PC-3 (cell line): ENCODE results near the gene CNN3. TPM values are rescaled to one million over a fixed set of nuclear protein-coding genes. Genes with fewer than 3 reads are reported as not detected.

ENCODE experiments used
- ATAC-seq: fragments of 200-7000 bp; cut with Tn5 transposase; 2 replicates; pipeline ENCODE4 v1.9.1; 2020; ENCODE audit warnings: mild to moderate bottlenecking, moderate library complexity
- BruUV-seq: library from RNA; stranded (reverse); fragments of 400-500 nt; replicated peaks from 2 replicates; lab custom pipeline; 2021; lab: Mats Ljungman, UMichigan
- CTCF ChIA-PET: fragments of 300-600 bp; sonication (Branson Sonifier 250); formaldehyde crosslinking; loops from one replicate; lab custom pipeline; 2022; ENCODE audit warnings: antibody characterized with exemption; lab: Charles Lee
- POLR2A ChIA-PET: fragments of 300-600 bp; sonication (Branson Sonifier 250); formaldehyde crosslinking; loops from one replicate; lab custom pipeline; 2022; ENCODE audit warnings: antibody characterized with exemption; ENCODE audit not compliant: unreplicated experiment; lab: Charles Lee
- DNase-seq: peaks from one replicate; pipeline ENCODE4 v3.0.0-alpha.2; 2015
- H2AFZ ChIP-seq: fragments of 300-600 bp; sonication (generic); 2 replicates; pipeline ENCODE4 v1.6.0; 2016; ENCODE audit warnings: antibody characterized with exemption, low read length
- H3F3A ChIP-seq: fragments of 300-600 bp; sonication (generic); one replicate; pipeline ENCODE4 v1.6.0; 2017; ENCODE audit warnings: antibody characterized with exemption, low read length, control low read depth, mild to moderate bottlenecking; ENCODE audit not compliant: unreplicated experiment
- H3K27ac ChIP-seq: fragments of 300-600 bp; sonication (generic); 2 replicates; pipeline ENCODE4 v1.5.1; 2016; ENCODE audit warnings: mild to moderate bottlenecking, low read length
- H3K27me3 ChIP-seq: fragments of 300-600 bp; sonication (generic); 2 replicates; pipeline ENCODE4 v1.6.1; 2016; ENCODE audit warnings: low read length, mixed read lengths
- H3K36me3 ChIP-seq: fragments of 300-600 bp; sonication (generic); 2 replicates; pipeline ENCODE4 v1.6.1; 2016; ENCODE audit warnings: low read depth, mixed run types, low read length, mixed read lengths
- H3K4me1 ChIP-seq: fragments of 300-600 bp; sonication (generic); 2 replicates; pipeline ENCODE4 v1.5.1; 2016; ENCODE audit warnings: low read length; ENCODE audit not compliant: insufficient read depth
- H3K4me2 ChIP-seq: fragments of 300-600 bp; sonication (generic); 2 replicates; pipeline ENCODE4 v1.6.0; 2016; ENCODE audit warnings: low read length
- H3K4me3 ChIP-seq: fragments of 300-600 bp; sonication (generic); 2 replicates; pipeline ENCODE4 v1.5.1; 2016; ENCODE audit warnings: mild to moderate bottlenecking, low read length, mixed read lengths
- H3K79me2 ChIP-seq: fragments of 300-600 bp; sonication (generic); 2 replicates; pipeline ENCODE4 v1.6.1; 2017; ENCODE audit warnings: low read length, mixed read lengths
- H3K9ac ChIP-seq: fragments of 300-600 bp; sonication (generic); 2 replicates; pipeline ENCODE4 v1.6.0; 2016; ENCODE audit warnings: mild to moderate bottlenecking, low read length
- H3K9me2 ChIP-seq: fragments of 300-600 bp; sonication (generic); replicated peaks from 2 replicates; pipeline ENCODE4 v1.6.1; 2016; ENCODE audit warnings: mixed run types, low read length, mixed read lengths
- H3K9me3 ChIP-seq: fragments of 300-600 bp; sonication (generic); 2 replicates; pipeline ENCODE4 v1.6.1; 2016; ENCODE audit warnings: low read length, mixed read lengths
- H4K20me1 ChIP-seq: fragments of 300-600 bp; sonication (generic); 2 replicates; pipeline ENCODE4 v1.6.1; 2016; ENCODE audit warnings: low read length, mixed read lengths
- CTCF ChIP-seq: fragments of 300-600 bp; sonication (generic); conservative IDR thresholded peaks from 2 replicates; pipeline ENCODE4 v1.5.1; 2017; ENCODE audit warnings: antibody characterized with exemption, low read depth, mild to moderate bottlenecking, low read length
- EZH2 ChIP-seq: fragments of 300-600 bp; sonication (generic); IDR thresholded peaks from one replicate; pipeline ENCODE4 v1.6.1; 2017; ENCODE audit warnings: antibody characterized with exemption, mild to moderate bottlenecking, low read length; ENCODE audit not compliant: unreplicated experiment
- EZH2phosphoT487 ChIP-seq: fragments of 300-600 bp; sonication (generic); IDR thresholded peaks from 2 replicates; pipeline ENCODE4 v1.6.1; 2018; ENCODE audit warnings: mild to moderate bottlenecking, antibody characterized with exemption, low read length, borderline replicate concordance
- intact Hi-C: fragments of 100-400 bp; cut with micrococcal nuclease; formaldehyde crosslinking; loops from 2 replicates; pipeline ENCODE4 v1.9.0; 2023
- total RNA-seq: library from RNA; depleted of rRNA; stranded (reverse); fragments of >200 nt; gene quantifications from 2 replicates; pipeline ENCODE4 v1.2.3, GENCODE V29; 2014

The CNN3 gene
- total RNA-seq, 1 experiment from 2014 or later: 323 TPM

GRCh38 chr1:94912263-94913184 lies 14.4 kb downstream of the CNN3 start:
- intact Hi-C loops: no loop called here
- ChIA-PET CTCF (no interaction called here), POLR2A (no interaction called here)
- Histone ChIP-seq H3K9me2 (no peaks in the 10 kb centered on the region), H2AFZ (no peak overlapping the region), H3K9ac (no peak overlapping the region), H3K4me2 (no peak overlapping the region), H3K4me1 (no peaks in the 10 kb centered on the region), H3K9me3 (no peaks in the 10 kb centered on the region), H3K79me2 (peaks cover 99% of the 10 kb centered on the region), H3K27me3 (no peaks in the 10 kb centered on the region), H3F3A (no peaks in the 10 kb centered on the region), H3K4me3 (no peak overlapping the region), H4K20me1 (peaks cover 67% of the 10 kb centered on the region), H3K27ac (no peak overlapping the region), H3K36me3 (peaks cover 45% of the 10 kb centered on the region)
- no peak for TF ChIP-seq EZH2phosphoT487
- TF ChIP-seq CTCF: no peak
- BruUV-seq: no TSS peak
- ATAC-seq (no peak), DNase-seq (no peak)

- Histone ChIP-seq H3K9me2 (no peaks in the 10 kb centered on the region), H3F3A (no peaks in the 10 kb centered on the region), H3K4me2 (no peak overlapping the region), H3K9me3 (no peaks in the 10 kb centered on the region), H3K4me1 (peaks cover 7% of the 10 kb centered on the region), H3K79me2 (peaks cover 99% of the 10 kb centered on the region), H3K27ac (no peak overlapping the region), H3K4me3 (no peak overlapping the region), H3K9ac (no peak overlapping the region), H3K36me3 (peaks cover 49% of the 10 kb centered on the region), H2AFZ (no peak overlapping the region), H3K27me3 (no peaks in the 10 kb centered on the region), H4K20me1 (peaks cover 47% of the 10 kb centered on the region)
- TF ChIP-seq CTCF (no peak), EZH2 (no peak), EZH2phosphoT487 (no peak)
- POLR2A ChIA-PET: interaction anchor here (0.6 kb wide), 1 partner anchor 18 kb away, joined by 14 read pairs; the partner anchor contains the start of gene CNN3
- CTCF ChIA-PET: no interaction called here
- ATAC-seq (no peak), DNase-seq (no peak)
- intact Hi-C loops: no loop called here
- no TSS peak for BruUV-seq
Measured at GRCh38 chr1:94909486-94909885, 17.4 kb downstream of the CNN3 start.

GRCh38 chr1:94908965-94909364 lies 17.9 kb downstream of the CNN3 start:
- BruUV-seq: no TSS peak
- H3K27ac ChIP-seq: no peak overlapping the region
- H3K9me2 ChIP-seq: no peaks in the 10 kb centered on the region
- H4K20me1 ChIP-seq: peaks cover 42% of the 10 kb centered on the region
- no peaks in the 10 kb centered on the region for H3F3A ChIP-seq
- H3K79me2 ChIP-seq: peaks cover 99% of the 10 kb centered on the region
- TF ChIP-seq CTCF (no peak), EZH2phosphoT487 (no peak), EZH2 (no peak)
- DNase-seq (no peak), ATAC-seq (no peak)
- H2AFZ ChIP-seq: no peak overlapping the region
- H3K4me1 ChIP-seq: peaks cover 11% of the 10 kb centered on the region
- peaks cover 49% of the 10 kb centered on the region for H3K36me3 ChIP-seq
- H3K9me3 ChIP-seq: no peaks in the 10 kb centered on the region
- CTCF ChIA-PET: no interaction called here
- POLR2A ChIA-PET: interaction anchor here (0.6 kb wide), 1 partner anchor 18 kb away, joined by 14 read pairs; the partner anchor contains the start of gene CNN3
- no peak overlapping the region for H3K4me2 ChIP-seq
- H3K27me3 ChIP-seq: no peaks in the 10 kb centered on the region
- H3K4me3 ChIP-seq: no peak overlapping the region
- no peak overlapping the region for H3K9ac ChIP-seq
- intact Hi-C loops: no loop called here
